HG02840 (cell line): ENCODE measurements around the gene ADCY10.
A peak's percentile ranks its signal among the peaks of the same experiment; 100 is the strongest.
"Not testable (repeated sequence)": the region's sequence is repeated elsewhere in the genome, so short reads cannot be mapped to it uniquely, and the experiment has no call there.

Experiments used
- ATAC-seq: cut with Tn5 transposase; IDR thresholded peaks from one replicate; pipeline ENCODE4 v1.9.1; 2021; ENCODE audit warnings: mild to moderate bottlenecking, moderate library complexity, moderate number of reproducible peaks; ENCODE audit not compliant: unreplicated experiment, low FRiP score

The ADCY10 gene

GRCh38 chr1:167913895-167914496 lies at the start of gene ADCY10:
ADCY10 (minus strand) TSS chr1:167914134; CDS start chr1:167905140, 8,994 bp downstream.
- no peak for ATAC-seq

- ATAC-seq = no peak
Measured at GRCh38 chr1:167957710-167958109, 43.8 kb upstream of the ADCY10 start.

GRCh38 chr1:167955915-167956314 lies 42.0 kb upstream of the ADCY10 start:
- no peak for ATAC-seq

- ATAC-seq = no peak
Measured at GRCh38 chr1:167950569-167950968, 36.6 kb upstream of the ADCY10 start.

GRCh38 chr1:167949785-167950184 lies 35.9 kb upstream of the ADCY10 start:
- no peak for ATAC-seq

- ATAC-seq = no peak
Measured at GRCh38 chr1:167947733-167948132, 33.8 kb upstream of the ADCY10 start.

GRCh38 chr1:167943541-167943940 lies 29.6 kb upstream of the ADCY10 start:
- no peak for ATAC-seq

GRCh38 chr1:167940264-167940663 lies 26.3 kb upstream of the ADCY10 start:
- ATAC-seq = no peak

- ATAC-seq = no peak
Measured at GRCh38 chr1:167938080-167938636, 24.2 kb upstream of the ADCY10 start.

- ATAC-seq = no peak
Measured at GRCh38 chr1:167937709-167938010, 23.7 kb upstream of the ADCY10 start.

- ATAC-seq = peak; percentile 5
Measured at GRCh38 chr1:167936930-167937708, 23.2 kb upstream of the ADCY10 start, which contains the start of gene MPC2. MPC2 (minus strand) TSS chr1:167937072; CDS start chr1:167935841, 1,231 bp downstream.

- peak; percentile 79 for ATAC-seq
Measured at GRCh38 chr1:167936068-167936929, 22.4 kb upstream of the ADCY10 start, which contains the start of gene DCAF6. DCAF6 (plus strand) TSS chr1:167936683; CDS start chr1:167936912, 229 bp downstream.

GRCh38 chr1:167935216-167936067 lies 21.5 kb upstream of the ADCY10 start:
- ATAC-seq = peak; percentile 4

- no peak for ATAC-seq
Measured at GRCh38 chr1:167934426-167935215, 20.7 kb upstream of the ADCY10 start.

- ATAC-seq = no peak
Measured at GRCh38 chr1:167933788-167934187, 19.9 kb upstream of the ADCY10 start.

GRCh38 chr1:167929725-167930124 lies 15.8 kb upstream of the ADCY10 start:
- no peak for ATAC-seq

- not testable (repeated sequence) for ATAC-seq
Measured at GRCh38 chr1:167928919-167929318, 15.0 kb upstream of the ADCY10 start.

GRCh38 chr1:167928457-167928852 lies 14.5 kb upstream of the ADCY10 start:
- no peak for ATAC-seq
